Stimulated activated CD4-positive, alpha-beta T cell treated with anti-CD3 and anti-CD28 coated beads, Interleukin-12 subunit alpha, Interleukin-12 subunit beta, amount 100 ng/mL, for 24 hours (primary cell): Measurements from ENCODE around the gene RPL15.
"Not testable (repeated sequence)": the region's sequence is repeated elsewhere in the genome, so short reads cannot be mapped to it uniquely, and the experiment has no call there.

Experiments
- DNase-seq, 2 experiments: peaks; one replicate each; pipeline ENCODE4 v3.0.0-alpha.2; 2020; ENCODE audit warnings: low read depth in 2 of 2

RPL15 gene

GRCh38 chr3:23889950-23890349, 27.0 kb upstream of the RPL15 start:
- no peak for DNase-seq

DNA sequence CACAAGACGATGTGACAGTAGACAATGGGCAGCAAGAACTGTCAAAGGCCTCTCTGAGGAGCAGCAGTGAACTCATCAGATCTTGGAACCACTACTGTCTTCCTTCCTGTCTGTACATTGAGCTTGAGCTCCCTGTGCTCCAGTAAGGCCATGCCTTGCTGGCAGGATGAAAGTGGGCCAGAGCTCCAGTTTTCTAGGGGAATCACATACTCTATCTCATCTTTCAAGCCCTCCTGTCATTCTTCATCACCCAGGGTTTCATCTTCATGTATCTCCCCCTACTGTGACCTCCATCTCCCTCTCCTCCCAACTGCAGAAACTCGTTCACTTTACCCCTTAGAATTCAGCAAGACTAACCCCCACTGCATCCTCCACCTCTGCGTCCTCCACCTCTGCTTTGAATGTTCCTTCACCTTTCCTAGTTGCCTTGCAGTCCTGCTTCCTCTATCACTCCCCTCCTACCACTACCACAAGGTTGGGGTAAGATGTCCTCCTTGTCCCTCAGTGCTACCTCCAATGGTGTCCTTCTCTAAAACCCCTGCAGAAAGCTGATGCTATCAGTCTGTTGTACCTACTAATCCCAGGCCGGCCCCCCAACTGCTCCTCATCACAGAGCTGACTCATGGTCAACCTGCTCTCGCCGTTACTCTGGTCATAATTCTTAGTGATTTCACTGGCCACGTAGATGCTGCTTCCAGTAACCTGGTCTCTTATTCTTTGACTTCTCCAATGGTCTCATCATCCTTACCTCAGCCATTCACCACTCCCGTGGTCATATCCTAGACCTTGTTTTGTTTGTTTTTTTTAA, 22.5 kb upstream of the RPL15 start:
- no peak for DNase-seq

DNA sequence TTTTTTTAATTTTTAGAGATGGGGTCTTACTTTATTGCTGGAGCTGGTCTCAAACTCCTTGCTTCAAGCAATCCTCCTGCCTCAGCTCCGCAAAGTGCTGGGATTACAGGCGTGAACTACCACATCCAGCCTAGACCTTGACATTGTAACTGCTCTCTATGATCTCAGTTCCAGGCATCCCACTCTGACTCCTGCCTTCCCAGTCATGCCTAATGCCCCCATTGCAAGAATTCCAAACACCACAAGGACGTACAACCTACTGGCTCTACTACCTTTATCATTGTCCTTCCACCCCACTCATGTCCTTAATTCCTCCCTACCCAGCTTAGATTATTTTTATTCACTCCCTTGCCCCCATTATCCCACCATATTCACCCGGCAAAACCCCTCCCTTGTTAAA, 21.8 kb upstream of the RPL15 start:
- DNase-seq: no peak

DNA sequence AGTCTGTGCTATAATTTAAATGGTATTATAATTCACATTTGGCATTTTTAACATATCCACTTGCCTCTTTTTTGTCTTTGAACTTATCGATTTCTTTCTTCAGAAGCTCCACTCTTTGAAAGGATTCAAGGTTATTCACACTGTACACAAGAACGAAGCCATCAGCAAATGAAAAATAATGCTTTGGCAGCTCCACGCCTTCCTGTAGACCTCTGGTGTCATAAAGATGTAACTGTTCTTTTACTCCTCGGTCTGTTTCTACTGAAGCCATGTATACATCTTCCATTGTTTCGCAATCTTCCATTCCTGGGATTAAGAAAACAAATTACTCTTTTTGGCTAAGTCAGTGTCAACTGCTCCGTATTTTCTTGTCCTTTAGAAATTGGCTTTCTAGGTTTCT, 16.2 kb upstream of the RPL15 start:
- no peak for DNase-seq

- DNase-seq: no peak
Observed at GRCh38 chr3:23904545-23904944, 12.4 kb upstream of the RPL15 start.

GRCh38 chr3:23909341-23909740, 7.6 kb upstream of the RPL15 start:
- no peak for DNase-seq

GRCh38 chr3:23911397-23911796, 5.5 kb upstream of the RPL15 start:
- no peak for DNase-seq

DNA sequence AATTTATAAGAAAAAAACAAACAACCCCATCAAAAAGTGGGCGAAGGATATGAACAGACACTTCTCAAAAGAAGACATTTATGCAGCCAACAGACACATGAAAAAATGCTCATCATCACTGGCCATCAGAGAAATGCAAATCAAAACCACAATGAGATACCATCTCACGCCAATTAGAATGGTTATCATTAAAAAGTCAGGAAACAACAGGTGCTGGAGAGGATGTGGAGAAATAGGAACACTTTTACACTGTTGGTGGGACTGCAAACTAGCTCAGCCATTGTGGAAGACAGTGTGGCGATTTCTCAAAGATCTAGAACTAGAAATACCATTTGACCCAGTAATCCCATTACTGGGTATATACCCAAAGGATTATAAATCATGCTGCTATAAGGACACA, 4.6 kb upstream of the RPL15 start:
- DNase-seq: not testable (repeated sequence)

DNA sequence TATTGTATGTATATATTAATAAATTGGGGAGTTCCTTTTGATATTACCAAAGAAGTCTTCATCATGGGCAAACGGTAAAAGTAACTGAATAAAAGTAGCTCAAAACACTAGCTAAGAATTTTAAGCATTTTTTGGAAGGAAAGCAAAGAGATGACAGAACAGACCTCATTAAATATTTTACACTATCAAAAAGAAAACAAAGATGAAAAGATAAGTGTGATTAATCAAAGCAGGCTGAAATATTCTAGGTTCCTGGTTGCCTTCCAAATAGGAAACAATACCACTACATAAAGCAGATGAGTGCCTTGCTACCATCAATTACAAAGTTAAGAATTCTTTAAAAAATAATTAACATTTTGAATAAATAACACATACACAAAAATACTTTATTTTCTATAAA, 3.8 kb upstream of the RPL15 start:
- no peak for DNase-seq

DNA sequence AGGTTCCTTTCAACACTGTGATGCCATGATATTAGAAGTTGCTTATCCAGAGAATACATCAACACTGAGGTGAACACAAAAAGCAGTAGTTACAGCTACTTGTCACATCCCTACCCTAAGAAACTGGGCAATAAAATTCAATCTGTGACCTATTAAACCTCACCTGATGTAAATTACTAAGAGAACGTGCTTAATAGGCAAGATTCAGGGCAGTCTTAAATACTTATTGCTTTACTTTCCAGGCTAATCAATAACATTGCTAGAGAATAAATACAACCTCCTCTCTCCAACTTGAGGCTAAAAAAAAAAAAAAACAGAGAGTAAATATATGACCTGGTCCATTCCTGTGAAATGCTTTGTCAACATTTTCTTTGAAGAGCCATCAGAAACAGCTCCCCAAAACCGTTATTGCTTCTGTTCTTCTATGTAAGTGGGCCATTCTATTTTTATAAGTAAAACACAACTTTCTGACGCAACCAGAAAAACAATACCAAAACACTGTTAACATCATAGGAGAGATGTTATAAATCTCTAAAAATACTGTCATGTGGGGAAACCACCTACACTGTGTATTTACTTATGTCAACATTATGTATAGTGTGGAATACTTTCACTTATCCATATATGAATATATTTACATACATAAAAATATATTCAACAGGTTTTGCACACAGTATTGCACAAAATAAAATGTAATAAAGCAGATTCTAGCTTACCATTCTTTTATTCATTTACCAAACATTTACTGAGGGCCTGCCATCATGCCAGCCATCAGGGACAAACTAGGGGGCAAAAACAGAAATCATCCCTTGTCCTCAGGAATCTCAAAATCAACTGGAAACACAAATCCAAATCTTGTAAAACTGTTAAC, 2.8 kb upstream of the RPL15 start:
- DNase-seq: no peak

DNA sequence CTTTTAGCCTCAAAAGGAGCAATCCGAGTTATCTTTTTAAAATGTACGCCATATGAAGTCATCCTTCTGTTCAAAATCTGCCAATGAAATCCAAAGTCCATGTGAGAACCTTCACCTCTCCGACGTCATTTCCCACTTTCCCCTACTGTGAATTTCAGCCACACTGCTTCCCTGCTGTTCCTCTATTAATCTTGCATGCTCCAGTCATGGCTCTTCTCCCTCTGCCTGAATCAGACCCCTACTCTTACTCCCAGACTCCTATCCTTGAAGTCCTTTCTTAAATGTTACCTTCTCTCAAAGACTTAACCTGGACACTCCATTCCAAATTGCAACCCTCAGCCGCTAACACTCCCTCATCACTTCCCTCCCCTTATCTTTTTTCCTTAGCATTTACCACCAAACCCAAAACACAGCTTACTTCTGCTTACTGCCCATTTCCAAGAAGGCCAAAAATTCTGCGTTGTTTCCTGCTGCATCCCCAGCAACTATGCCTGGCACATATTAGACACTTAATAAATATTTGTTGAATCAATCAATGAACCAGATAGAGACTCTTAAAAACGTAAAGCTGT, 1.3 kb upstream of the RPL15 start:
- DNase-seq: no peak

GRCh38 chr3:23916152-23916885, 613 bp upstream of the RPL15 start:
- DNase-seq: no peak

DNA sequence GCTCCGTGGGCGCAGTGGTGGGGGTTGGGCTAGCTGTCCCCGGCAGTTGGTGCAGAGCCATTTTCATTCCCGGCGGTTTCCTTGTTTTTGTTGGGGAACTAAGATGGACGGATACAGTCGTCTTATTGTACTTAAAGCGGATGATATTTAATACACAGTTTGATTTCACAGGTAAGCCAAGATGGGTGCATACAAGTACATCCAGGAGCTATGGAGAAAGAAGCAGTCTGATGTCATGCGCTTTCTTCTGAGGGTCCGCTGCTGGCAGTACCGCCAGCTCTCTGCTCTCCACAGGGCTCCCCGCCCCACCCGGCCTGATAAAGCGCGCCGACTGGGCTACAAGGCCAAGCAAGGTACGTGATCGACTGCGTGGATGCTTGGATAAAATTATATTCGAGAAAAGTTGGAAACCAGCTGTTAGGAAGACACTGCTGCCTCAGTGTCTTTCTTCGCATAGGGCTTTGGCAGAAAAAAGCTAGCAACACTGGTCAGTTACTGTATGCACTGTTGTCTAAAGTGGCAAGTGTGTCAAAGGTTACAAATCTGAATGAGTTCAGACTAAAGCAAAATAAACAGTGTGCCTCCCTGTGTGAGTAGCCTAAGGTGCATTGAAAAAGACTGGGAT, 859 bp downstream of the RPL15 start:
- DNase-seq: peak; percentile 55 to 75

- DNase-seq: not testable (repeated sequence)
Observed at GRCh38 chr3:23918331-23918730, 1.4 kb downstream of the RPL15 start.

DNA sequence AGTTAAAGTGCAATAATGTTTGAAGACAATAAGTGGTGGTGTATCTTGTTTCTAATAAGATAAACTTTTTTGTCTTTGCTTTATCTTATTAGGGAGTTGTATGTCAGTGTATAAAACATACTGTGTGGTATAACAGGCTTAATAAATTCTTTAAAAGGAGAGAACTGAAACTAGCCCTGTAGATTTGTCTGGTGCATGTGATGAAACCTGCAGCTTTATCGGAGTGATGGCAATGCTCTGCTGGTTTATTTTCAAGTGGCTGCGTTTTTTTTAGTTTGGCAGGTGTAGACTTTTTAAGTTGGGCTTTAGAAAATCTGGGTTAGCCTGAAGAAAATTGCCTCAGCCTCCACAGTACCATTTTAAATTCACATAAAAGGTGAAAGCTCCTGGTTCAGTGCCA, 2.7 kb downstream of the RPL15 start:
- no peak for DNase-seq

- DNase-seq: no peak
Observed at GRCh38 chr3:23920151-23920655, 3.3 kb downstream of the RPL15 start.

DNA sequence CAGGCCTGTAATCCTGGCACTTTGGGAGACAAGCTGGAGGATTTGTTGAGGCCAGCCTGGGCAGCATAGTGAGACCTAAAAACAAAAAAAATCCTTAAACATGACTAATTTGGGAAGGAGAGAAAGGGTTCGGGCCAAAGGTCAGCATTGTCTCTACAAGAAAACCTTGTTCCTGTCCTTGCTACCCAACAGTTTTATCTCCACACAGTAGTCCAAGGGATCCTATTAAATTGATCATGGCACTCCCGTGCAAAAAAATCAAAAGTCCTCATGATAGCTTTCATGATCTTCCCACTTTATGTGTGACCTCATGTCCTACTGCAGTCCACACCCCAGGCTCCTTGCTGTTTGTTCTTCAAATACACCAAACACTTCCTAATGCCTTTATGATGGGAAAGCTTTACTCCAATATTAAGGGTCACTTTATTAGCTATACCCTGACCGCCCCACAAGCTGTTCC, 4.2 kb downstream of the RPL15 start:
- no peak for DNase-seq

DNA sequence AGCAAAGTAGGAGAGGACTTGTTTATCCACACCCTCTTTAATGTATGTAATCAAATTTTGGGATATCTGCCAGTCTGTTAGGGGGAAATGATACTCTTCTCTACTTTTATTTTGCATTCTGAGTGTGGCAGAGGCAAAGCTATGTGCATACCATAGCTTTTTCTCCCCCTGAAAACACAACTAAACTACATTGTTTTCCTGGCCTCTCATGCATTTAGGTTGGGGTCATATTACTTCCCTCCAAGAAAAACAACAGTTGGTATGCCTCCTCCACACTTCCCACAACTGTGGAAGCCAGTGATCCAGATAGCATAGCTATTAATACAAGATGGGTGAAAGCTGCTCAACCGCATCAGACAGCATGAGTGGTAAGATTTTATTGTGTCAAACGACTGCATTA, 6.9 kb downstream of the RPL15 start:
- DNase-seq: no peak

DNA sequence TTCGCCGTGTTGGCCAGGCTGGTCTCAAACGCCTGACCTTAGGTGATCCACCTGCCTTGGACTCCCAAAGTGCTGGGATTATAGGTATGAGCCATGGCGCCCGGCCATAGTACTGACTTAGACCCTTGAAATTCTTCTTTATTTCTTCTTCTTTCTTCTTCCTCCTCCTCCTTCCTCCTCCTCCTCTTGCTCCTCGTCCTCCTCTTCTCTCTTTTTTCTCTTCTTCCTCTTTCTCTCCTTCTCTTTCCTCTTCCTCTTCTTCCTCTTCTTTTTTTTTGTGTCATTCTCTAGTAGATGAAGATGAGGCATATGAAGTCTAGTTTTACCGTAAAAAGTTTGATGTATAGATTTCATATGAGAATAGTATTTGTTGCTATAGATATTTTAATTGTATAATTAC, 9.3 kb downstream of the RPL15 start:
- no peak for DNase-seq

- DNase-seq: no peak
Observed at GRCh38 chr3:23926736-23927135, 9.8 kb downstream of the RPL15 start.

DNA sequence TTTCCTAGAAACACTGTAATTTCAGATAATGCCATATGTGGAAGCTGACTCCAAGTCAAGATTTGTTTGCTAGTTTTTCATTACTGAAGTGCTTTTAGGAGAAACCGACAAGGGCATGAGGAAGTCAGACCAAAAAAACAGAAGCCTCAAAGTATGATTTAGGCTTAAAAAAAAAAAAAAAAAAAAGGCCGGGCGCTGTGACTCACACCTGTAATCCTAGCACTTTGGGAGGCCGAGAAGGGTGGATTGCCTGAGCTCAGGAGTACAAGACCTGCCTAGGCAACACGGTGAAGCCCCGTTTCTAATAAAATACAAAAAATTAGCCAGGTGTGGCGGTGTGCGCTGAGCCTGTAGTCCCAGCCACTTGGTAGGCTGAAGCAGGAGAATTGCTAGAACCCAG, 11.6 kb downstream of the RPL15 start:
- no peak for DNase-seq
